GM21723 (cell line): ENCODE data around the gene GALNT2.

Experiments used
- ATAC-seq: cut with Tn5 transposase; IDR thresholded peaks from one replicate; pipeline ENCODE4 v1.9.1; 2021; ENCODE audit warnings: mild to moderate bottlenecking, moderate library complexity; ENCODE audit not compliant: unreplicated experiment

GALNT2 gene

DNA sequence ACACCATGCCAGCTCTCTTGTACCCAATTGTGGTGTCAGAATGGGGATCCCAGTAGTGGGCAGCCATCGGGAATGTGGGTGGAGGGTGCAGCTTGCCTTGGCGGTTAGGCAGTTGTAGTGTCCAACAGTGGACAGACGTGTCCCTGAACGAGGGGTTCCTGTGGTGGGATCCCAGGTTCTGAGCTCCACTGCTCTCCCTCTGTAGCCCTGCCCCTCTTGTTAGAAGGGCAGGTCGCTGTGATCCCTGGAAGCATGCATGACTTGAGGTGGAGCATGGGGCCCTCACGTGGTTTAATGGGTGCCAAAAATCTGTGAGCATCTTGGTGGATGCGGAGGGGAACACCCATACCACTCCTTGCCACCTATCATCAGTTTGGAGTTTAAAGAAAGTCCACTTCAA is 4.3 kb downstream of the GALNT2 start:
- no peak for ATAC-seq

DNA sequence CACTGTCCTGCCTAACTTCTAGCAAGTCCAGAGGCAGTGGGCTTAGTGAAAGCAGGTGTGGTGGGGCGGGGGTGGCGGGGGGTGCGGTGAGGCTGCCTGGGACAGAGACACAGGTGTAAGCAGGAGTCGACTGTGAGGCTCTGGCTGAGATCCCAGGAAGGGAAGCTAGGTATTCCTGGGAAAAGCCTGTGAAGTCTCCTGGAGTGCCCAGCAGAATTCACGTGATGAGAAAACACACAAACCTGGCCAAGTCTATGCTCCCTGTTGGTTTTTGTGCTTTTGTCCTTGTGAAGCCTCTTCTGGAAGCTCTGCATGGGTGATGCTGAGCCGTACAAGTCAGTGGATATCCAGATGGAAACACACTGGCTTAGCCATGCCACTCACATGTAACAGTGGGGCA is 5.3 kb downstream of the GALNT2 start:
- ATAC-seq = no peak

DNA sequence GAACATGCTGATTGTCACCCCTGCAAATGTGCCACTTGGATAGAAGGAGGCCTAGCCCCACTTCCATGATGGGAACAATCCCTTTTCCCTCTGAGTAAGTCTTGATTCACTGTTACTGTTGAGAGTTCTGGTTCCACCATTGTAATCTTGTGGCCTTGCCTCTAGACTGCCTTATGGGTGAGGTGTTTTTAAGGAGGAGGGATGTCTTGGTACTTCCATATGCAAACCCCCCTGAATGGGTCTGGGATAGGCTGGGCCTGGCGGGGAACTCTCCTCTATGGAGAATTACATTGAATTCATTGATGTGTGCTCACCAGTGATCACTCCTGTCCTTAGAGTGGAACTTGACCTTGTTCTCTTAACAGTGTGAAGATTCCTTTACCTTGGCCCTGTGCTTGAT is 5.8 kb downstream of the GALNT2 start:
- ATAC-seq = no peak

DNA sequence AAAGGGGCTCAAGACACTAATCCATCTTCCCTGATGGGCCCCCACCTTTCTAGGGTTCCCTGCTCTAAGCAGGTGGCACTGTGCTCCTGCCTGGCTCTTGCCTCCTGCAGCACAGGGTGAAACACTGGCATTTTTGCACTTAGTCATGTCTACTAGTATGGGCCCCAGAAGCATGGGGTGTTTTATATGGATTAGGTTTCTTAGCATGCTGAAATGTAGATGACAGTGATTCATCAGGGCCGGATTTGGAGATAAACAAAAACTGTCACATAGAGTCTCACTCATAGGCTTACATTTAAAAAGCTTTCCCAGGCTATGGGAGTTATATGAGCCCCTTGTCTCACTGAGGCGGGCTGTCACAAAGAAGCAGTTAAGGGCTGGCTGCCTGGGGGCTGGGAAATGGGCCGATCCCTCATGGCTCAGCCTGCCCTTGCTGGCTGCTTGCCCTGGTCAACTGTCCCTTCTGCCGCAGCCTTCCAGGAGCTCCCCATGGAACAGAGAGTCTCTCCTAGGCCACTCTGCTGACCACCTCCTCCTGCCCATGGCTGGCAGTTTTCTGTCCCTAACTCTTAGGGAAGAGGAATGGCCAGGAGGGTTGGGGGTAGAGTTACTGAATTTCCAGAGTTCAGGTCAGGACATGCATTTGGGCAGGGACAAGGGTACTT is 6.5 kb downstream of the GALNT2 start:
- no peak for ATAC-seq

DNA sequence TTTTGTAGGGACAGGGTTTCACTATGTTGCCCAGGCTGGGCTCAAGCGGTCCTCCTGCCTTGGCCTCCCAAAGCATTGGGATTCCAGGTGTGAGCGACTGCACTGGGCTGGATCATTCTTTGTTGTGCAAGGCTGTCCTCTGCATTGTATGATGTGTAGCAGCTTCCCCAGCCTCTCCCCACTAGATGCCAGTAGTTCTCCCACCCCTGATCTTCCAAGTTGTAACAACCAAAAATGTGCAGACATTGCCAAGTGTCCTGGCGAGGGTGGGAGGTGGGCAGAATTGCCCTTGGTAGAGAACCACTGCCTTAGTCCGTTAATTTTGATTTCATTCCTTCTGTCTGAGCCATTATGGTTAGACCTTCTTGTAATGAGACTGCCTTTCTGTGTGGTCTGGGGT is 7.2 kb downstream of the GALNT2 start:
- ATAC-seq = no peak

DNA sequence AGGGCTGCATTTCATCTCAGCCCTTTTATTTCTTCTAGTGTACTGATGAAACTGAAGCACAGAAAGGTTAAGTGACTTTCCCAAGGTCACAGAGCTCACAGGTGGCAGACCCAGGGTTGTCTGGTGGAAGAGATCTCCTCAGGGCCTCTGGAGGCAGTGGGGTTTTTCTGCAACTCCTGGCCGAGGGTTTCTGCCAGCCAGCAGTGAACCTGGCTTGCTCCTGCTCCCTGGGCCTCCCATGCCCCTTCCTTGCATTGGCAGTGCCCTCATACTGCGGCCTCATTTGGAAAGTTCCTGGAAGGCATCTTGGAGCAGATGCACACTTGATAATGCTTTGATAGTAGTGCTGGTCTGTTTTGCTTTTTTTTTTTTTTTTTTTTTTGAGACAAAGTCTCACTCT is 7.7 kb downstream of the GALNT2 start:
- ATAC-seq = no peak

DNA sequence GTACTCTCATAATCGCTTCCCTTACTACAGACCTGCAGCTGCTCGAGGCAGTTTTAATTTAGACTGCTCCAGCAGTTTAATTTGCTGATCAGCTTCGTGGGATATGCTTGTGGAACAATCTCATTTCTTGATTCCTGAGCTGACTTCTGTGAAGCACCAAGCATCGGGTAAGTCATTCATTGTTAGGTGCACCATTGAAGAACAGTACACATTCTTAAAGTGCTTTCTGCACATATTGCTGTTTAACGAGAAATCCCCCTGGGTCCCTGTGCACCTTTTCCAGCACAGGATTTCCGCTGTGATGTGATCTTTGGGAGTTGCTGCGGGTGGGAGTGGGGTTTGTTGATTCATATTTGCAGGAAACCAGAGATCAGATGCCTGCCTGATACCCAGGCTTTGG is 9.1 kb downstream of the GALNT2 start:
- no peak for ATAC-seq

DNA sequence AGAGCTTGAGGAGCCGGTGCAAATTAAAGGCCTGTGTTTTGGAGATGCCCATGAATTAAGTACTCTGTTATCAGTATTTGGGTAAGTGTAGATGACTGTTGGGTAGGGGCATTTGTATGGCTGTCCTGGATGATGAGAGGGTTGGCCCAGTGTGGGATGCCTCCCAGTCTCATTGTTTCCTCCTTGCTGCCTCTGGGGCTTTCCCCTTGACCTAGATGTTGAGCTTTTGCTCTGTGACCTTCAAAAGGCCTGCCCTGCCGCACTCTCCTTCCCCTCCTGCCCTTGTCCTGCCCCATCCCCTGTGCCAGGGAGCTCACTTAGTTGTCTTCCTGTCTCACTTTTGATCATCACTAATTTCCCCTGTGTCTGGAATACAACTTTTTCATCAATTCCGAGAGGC is 10.0 kb downstream of the GALNT2 start:
- no peak for ATAC-seq

DNA sequence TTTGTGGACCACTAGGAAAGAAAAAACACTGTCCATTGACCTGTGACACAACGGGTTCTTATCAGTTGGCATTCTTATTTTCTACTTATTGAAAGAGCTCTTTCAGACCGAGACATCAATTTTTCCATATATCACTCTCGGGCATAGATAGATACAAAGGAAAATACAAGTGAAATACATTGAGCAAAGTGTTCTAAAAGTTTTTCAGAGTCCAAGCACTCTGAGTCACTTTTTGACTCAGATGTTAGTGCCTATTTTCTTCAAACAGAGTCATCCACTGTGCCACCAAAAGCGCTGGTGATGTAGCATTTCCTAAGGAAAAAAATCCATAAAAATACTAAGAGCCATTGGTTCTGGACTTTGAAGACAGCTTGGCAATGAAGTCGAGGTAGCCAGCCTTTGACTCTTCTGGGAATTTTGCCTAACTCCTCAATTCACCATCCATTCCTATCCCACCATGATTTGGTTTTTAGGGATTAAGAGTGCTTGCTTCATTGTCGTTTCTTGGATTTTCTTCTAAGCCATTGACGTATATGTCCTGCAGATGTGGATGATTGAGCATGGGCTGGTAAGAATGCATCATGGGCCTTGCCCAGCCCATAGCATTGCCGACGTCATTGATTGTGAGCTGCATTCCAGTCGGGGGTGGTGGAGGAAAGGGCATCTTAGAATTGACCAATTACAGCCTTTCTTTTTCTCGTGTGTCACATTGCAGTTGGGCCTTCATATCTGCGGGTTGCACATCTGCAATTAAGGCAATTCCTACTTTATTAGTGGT is 10.6 kb downstream of the GALNT2 start:
- no peak for ATAC-seq

DNA sequence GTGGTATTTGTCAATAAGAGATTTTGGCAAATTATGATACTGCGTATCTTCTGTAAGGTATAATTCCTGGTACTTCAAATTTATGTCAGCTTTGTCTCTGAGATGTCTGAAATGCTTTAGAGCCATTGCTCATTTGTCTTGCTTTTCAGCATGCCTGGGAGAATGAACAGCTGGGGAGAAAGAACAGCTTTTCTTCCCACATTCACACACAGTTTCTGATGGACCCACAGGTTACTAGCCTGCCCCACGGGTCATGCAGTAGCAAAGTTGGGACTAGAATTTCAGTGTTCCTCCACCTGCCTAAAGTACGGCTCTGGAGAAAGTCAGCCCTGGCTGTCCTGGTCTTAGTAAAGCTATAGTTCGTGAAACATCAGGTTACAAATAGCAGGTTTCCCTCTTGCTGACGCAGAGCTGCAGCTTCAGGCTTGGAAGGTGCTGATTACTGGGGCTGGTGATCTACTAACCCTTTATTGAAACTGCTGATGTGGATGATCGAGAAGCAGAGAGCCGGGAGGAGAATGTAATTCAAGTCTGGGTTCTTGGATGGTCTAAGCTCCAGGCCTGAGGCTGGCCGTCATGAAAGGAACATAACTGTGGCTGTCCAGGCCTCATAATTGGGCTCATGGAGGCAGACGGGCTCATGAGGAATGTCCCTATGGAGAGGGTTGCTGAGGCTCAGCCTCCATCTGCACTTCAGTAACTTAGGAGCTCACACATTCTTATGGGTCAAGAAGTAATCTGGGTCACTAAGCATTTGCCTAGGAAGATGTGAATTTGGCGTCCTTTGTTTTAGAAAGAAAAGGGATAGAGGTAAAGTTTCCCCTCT is 12.4 kb downstream of the GALNT2 start:
- no peak for ATAC-seq

DNA sequence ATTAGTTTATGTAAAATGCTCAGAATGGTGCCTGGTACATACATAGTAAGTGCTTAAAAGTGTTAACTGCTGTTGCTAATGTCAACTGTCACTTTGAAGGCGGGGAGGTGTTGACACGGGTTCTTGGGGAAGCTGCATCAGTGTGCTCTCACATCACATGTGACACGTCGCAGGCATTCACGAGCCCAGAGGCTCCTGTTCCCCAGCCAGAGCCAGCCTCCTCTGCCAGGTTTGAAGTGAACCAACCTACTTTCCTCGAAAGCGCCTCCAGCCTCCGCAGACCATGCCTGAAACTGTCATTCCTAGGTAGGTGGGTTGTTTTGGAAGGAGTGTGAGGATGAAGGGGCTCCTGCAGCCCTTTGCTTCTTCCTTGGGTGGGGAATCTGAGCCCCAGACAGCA is 13.8 kb downstream of the GALNT2 start:
- no peak for ATAC-seq

DNA sequence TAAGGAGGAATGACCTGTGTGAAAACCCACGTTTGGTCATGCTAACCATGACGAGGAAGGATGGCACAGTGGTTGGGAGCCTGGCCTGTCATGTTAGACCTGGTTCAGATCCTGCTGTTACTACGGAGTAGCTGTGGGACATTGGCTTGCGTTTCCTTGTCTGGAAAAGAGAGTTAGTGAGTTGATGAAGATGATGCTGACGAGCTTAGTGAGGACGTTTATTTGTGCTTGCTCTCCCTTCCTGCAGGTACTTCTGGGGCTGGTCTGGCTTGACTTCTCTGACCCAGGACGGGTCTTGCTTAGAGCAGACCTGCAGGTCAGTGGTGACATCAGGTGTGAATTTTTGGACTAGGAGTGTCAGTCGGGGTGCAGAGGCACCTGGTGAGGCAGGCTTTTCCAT is 14.7 kb downstream of the GALNT2 start:
- ATAC-seq = no peak

DNA sequence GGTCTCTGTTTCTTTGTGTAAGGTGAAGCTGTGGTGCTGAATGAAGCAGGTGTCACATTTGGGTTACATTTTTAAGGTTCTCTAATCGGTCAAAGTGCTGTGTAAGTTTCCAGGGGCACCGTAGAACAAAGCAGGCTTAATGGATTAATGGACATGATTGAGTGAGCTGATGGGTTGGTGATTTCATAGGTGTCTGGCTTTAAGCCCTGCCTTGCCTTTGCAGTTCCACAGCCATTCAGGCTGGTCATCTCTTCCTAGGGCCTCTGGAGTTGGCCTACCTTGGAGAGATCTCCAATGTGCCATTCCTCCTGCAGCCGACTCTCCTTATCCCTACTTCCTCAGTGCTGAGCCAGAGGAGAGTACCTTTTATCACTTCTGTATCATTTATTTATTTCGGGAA is 15.2 kb downstream of the GALNT2 start:
- no peak for ATAC-seq

DNA sequence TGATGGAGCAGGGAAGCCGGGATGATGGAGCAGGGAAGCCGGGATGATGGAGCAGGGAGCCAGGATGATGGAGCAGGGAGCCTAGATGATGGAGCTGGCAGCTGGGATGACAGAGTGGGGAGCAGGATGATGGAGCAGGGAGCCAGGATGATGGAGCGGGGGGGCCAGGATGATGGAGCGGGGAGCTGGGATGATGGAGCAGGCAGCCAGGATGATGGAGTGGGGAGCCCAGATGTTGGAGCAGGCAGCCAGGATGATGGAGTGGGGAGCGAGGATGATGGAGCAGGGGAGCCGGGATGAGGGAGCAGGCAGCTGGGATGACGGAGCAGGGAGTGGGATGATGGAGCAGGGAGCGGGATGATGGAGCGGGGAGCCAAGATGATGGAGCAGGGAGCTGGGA is 16.0 kb downstream of the GALNT2 start:
- no peak for ATAC-seq

DNA sequence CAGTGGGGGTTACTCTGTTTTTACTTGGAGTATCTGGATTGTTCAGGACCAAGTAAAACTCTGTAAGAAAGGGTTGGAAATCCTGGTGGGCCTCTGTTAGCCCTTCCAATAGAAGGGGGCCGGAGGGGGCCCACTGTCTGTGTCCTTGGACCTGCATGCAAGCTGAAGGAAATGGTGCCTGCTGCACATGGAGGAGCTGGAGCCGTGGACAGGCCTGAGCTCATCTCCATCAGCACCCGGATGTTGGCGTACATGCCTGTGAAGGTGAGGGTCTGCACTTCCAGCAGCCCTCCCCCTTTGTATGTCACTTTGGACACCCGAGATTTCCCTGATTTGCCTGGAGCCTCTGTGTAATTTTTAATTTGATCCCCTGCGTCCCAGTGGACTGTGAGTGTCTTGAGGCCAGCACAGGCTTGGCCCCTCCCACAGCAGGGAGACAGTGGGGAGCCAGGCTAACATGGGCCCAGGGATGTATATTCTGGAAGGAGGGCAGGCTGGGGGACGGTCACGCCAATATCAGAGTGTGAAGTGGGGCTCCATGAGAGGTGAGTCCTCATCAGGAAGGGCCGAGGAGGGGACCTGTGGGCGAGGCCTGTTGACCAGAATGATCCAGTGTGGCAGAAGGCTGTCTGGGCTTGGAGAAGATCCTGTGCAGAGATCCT is 16.8 kb downstream of the GALNT2 start:
- no peak for ATAC-seq

DNA sequence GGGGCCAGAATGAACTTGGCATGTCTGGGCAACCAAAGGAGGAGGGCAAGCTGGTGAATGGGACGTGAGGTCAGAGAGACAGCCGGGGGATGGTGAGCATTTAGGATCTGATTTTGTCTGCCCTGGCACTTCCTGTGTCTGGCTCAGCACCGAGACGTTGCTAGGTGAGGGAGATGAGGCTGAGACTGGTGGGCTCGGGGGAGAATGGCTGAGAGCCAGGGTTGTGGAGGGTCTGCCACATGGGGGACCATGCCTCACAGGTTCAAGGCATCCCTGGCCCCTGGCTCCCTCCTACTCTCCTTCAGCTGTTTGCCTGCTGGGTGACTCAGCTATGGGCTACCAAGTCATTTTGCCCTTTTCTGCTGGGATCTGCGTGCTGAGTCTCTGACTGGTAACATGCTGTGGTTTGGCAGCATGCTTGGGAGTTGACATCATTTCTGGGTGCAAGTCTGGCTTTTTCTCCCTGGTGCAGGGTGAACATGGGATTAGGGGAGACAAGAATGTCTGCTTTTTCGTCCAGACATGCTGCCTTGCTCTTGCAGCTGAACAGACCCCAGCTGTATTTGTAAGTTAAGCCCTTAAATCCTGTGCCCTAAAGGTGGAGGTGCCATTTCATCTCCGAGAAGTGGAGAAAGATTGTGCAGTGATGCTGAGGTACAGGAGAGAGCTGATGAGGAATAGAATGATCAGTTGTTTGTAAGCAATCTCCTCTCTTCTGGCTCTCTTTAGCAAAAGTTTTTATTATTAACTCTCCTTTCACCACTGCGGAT is 17.6 kb downstream of the GALNT2 start:
- ATAC-seq = no peak

DNA sequence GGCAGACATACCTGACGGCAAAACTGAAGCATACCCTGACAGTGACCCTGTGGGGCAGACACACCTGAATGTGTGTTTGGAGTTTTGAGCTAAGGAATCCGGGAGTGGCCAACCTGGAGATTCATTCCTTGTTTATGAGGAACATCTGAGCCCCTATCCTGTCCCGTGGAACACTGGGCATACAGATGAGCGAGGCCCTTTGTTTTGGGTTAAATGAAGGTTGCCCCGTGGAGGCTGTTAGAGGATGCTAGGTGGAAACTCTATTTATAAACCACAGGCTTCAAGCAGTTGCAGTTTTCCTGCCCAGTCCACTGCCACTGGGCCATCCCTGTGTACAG is 18.1 kb downstream of the GALNT2 start:
- ATAC-seq = no peak

DNA sequence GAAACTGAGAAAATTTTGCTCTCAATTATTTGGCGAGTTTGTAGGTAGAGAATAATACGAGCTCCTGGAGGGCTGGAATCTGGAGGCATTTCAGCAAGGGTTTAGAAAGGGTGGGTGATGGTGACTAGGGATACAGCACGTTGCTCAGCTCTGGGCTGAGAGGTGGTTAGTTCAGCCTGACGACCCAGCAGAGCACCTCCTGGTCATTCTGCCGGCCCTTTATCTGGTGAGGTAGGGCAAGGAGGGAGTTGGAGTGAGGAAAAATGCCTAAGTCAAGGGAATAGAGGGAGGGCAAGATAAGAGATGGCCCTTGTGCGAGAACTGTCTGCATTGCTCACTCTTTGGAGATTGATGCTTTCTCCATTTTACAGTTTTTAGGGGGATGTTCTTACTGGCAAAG is 19.1 kb downstream of the GALNT2 start:
- ATAC-seq = no peak

DNA sequence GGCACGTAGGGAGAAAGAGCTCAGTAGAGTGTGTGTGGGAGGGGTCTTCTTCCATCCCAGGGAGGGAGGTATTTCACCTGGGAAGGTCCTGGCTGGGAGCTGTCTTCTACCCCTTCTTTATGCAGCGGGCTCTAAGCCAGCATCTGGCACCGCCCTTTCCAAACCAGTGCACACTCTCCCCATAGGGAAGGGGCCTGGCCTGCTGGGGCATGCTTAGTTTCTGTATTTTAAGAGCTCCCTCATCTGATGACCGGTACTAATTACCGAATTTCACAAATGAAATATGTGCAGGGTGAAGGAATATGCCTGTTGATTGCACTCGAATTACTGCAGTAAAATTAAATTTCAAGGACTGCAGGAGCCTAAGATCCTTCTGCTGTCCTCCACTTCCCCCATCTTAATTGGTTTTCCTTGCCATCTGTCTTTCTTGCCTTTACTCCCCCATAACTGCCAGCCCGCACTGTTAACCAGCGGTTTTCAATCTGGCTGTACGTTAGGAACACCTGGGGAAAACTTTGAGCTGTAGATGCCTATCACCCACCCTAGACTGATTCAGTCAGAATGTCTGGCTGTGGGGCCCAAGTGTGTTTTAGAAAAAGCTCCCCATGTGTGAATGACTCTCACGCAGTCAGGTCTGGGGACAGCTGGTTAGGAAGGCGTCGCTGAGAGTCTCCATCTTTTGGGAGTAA is 20.1 kb downstream of the GALNT2 start:
- no peak for ATAC-seq

DNA sequence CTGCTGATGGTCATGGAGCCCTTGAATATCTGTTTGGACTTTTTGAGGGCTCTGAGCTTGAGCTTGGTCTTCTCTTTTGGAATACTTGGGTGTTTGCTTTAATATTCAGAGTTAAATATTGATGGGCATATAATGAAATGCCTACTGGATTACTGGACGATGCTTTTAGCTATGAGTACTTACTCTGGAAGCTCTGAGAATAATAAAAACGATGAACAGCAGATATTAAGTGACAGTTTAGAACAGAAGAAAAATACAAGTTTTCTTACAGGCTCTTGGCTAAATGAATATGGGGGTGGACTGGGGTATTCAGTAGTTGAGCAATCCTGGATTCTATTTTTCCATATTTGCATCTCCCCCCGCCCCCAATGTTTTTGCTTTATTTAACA is 20.7 kb downstream of the GALNT2 start:
- no peak for ATAC-seq
